Calu3 (cell line): ENCODE data around the gene PLEKHA7. TPM values are rescaled to one million over a fixed set of nuclear protein-coding genes. Genes with fewer than 3 reads are reported as not detected.

ENCODE experiments used
- BruUV-seq: library from RNA; stranded (reverse); fragments of 400-500 nt; replicated peaks from 2 replicates; lab custom pipeline; 2021; lab: Mats Ljungman, UMichigan
- CTCF ChIA-PET: fragments of 300-600 bp; sonication (Branson Sonifier 250); formaldehyde crosslinking; loops from one replicate; lab custom pipeline; 2022; ENCODE audit warnings: antibody characterized with exemption; lab: Charles Lee
- DNase-seq: peaks from one replicate; pipeline ENCODE4 v3.0.0; 2022
- H3K27ac Mint-ChIP-seq: one replicate; pipeline ENCODE4 v1.8.0; 2022; ENCODE audit warnings: mixed read lengths; ENCODE audit not compliant: unreplicated experiment
- H3K27me3 Mint-ChIP-seq: one replicate; pipeline ENCODE4 v1.8.0; 2022; ENCODE audit warnings: mixed read lengths; ENCODE audit not compliant: unreplicated experiment
- H3K36me3 Mint-ChIP-seq: one replicate; pipeline ENCODE4 v1.8.0; 2022; ENCODE audit warnings: mild to moderate bottlenecking, moderate library complexity, mixed read lengths; ENCODE audit not compliant: insufficient read depth, unreplicated experiment
- H3K4me1 Mint-ChIP-seq: one replicate; pipeline ENCODE4 v1.8.0; 2022; ENCODE audit warnings: mild to moderate bottlenecking, low read depth, mixed read lengths; ENCODE audit not compliant: unreplicated experiment
- H3K4me3 Mint-ChIP-seq: one replicate; pipeline ENCODE4 v1.8.0; 2022; ENCODE audit warnings: mild to moderate bottlenecking, low read depth, moderate library complexity, mixed read lengths; ENCODE audit not compliant: unreplicated experiment
- H3K9me3 Mint-ChIP-seq: one replicate; pipeline ENCODE4 v1.8.0; 2022; ENCODE audit warnings: low read depth, mixed read lengths; ENCODE audit not compliant: unreplicated experiment
- CTCF ChIP-seq: fragments of 200-600 bp; IDR thresholded peaks from one replicate; pipeline ENCODE4 v1.8.0; 2022; ENCODE audit warnings: antibody characterized with exemption; ENCODE audit not compliant: unreplicated experiment
- intact Hi-C: fragments of 100-400 bp; cut with micrococcal nuclease; formaldehyde crosslinking; loops from one replicate; pipeline ENCODE4 v1.10.0; 2022; ENCODE audit not compliant: unreplicated experiment
- total RNA-seq: library from RNA; stranded (reverse); gene quantifications from 2 replicates; pipeline ENCODE4 v1.2.3, GENCODE V29; 2022

Gene PLEKHA7
- total RNA-seq, 1 experiment from 2014 or later: 138 TPM

GRCh38 chr11:16846305-16846704 is 167.9 kb downstream of the PLEKHA7 start:
- Mint-ChIP-seq H3K9me3 (no peaks in the 10 kb centered on the region), H3K4me3 (no peak overlapping the region), H3K27me3 (no peaks in the 10 kb centered on the region), H3K27ac (no peak overlapping the region), H3K36me3 (peaks cover 46% of the 10 kb centered on the region), H3K4me1 (peaks cover 5% of the 10 kb centered on the region)
- BruUV-seq: no TSS peak
- CTCF ChIA-PET: no interaction called here
- DNase-seq: no peak
- intact Hi-C loops: no loop called here
- no peak for TF ChIP-seq CTCF

- CTCF ChIA-PET: no interaction called here
- no TSS peak for BruUV-seq
These were observed 169.9 kb downstream of the PLEKHA7 start for GRCh38 chr11:16844268-16844771.

GRCh38 chr11:16843294-16843693 is 170.9 kb downstream of the PLEKHA7 start:
- TF ChIP-seq CTCF: no peak
- CTCF ChIA-PET: interaction anchor here (0.6 kb wide), 1 partner anchor 63 kb away, joined by 3 read pairs; no protein-coding TSS in a partner anchor
- Mint-ChIP-seq H3K4me3 (no peak overlapping the region), H3K36me3 (peaks cover 46% of the 10 kb centered on the region), H3K9me3 (no peaks in the 10 kb centered on the region), H3K27ac (no peak overlapping the region), H3K4me1 (peaks cover 5% of the 10 kb centered on the region), H3K27me3 (no peaks in the 10 kb centered on the region)
- intact Hi-C loops: no loop called here
- no peak for DNase-seq
- BruUV-seq: no TSS peak

More at GRCh38 chr11:16844268-16844771, 169.9 kb downstream of the PLEKHA7 start:
- H3K27ac Mint-ChIP-seq: no peak overlapping the region
- peaks cover 46% of the 10 kb centered on the region for H3K36me3 Mint-ChIP-seq
- intact Hi-C loops: no loop called here
- TF ChIP-seq CTCF: no peak
- no peak for DNase-seq
- peaks cover 5% of the 10 kb centered on the region for H3K4me1 Mint-ChIP-seq
- no peaks in the 10 kb centered on the region for H3K9me3 Mint-ChIP-seq
- H3K4me3 Mint-ChIP-seq: no peak overlapping the region
- no peaks in the 10 kb centered on the region for H3K27me3 Mint-ChIP-seq

GRCh38 chr11:16841984-16842383 is 172.2 kb downstream of the PLEKHA7 start:
- intact Hi-C loops: no loop called here
- H3K27me3 Mint-ChIP-seq: no peaks in the 10 kb centered on the region

More at GRCh38 chr11:16841984-16842383, 172.2 kb downstream of the PLEKHA7 start:
- BruUV-seq: no TSS peak
- Mint-ChIP-seq H3K27ac (no peak overlapping the region), H3K36me3 (peaks cover 45% of the 10 kb centered on the region), H3K4me3 (no peak overlapping the region), H3K9me3 (no peaks in the 10 kb centered on the region), H3K4me1 (peaks cover 5% of the 10 kb centered on the region)
- CTCF ChIA-PET: no interaction called here
- no peak for DNase-seq
- TF ChIP-seq CTCF: no peak
